Bronchial epithelial cell (primary cell): ENCODE data around the gene FAM149B1. TPM values are rescaled to one million over a fixed set of nuclear protein-coding genes. Genes with fewer than 3 reads are reported as not detected.

Source experiments
- DNase-seq: peaks from one replicate; pipeline ENCODE4 v3.0.0-alpha.2; 2010; ENCODE audit warnings: low read depth
- FAIRE-seq: peaks from 2 replicates; lab custom pipeline; 2011; peaks lifted over from hg19 to GRCh38; lab: Jason Lieb, UNC
- H3K27me3 ChIP-seq: 2 replicates; pipeline ENCODE4 v1.5.1; 2011; ENCODE audit warnings: low read length; ENCODE audit not compliant: control insufficient read depth, insufficient read depth
- H3K36me3 ChIP-seq: 2 replicates; pipeline ENCODE4 v1.5.1; 2011; ENCODE audit warnings: low read length; ENCODE audit not compliant: control insufficient read depth, insufficient read depth
- H3K4me3 ChIP-seq: 2 replicates; pipeline ENCODE4 v1.5.1; 2011; ENCODE audit warnings: mild to moderate bottlenecking, low read depth, low read length, control low read depth
- CTCF ChIP-seq: IDR thresholded peaks from 2 replicates; pipeline ENCODE4 v1.5.1; 2011; ENCODE audit warnings: mild to moderate bottlenecking, moderate library complexity, low read length, control low read depth, inconsistent platforms; ENCODE audit not compliant: insufficient read depth, severe bottlenecking
- total RNA-seq: library from RNA; depleted of rRNA; stranded (reverse); fragments of >200 nt; gene quantifications from 2 replicates; pipeline ENCODE4 v1.2.1, GENCODE V29; 2014

FAM149B1 gene
- total RNA-seq, 1 donor from 2014 or later, result 17.6 TPM

- FAIRE-seq, result no peak
- H3K27me3 ChIP-seq, result no peaks in the 10 kb centered on the region
- no peak for DNase-seq
- TF ChIP-seq CTCF, result no peak
- H3K36me3 ChIP-seq, result peaks cover 1% of the 10 kb centered on the region
- no peak overlapping the region for H3K4me3 ChIP-seq
Measured at GRCh38 chr10:73206385-73206784, 38.5 kb downstream of the FAM149B1 start.

- no peaks in the 10 kb centered on the region for H3K27me3 ChIP-seq
- FAIRE-seq, result no peak
Measured at GRCh38 chr10:73207883-73208282, 40.0 kb downstream of the FAM149B1 start.

GRCh38 chr10:73209705-73210104 lies 41.8 kb downstream of the FAM149B1 start:
- no peak for FAIRE-seq
- Histone ChIP-seq H3K36me3 (peaks cover 1% of the 10 kb centered on the region), H3K27me3 (no peaks in the 10 kb centered on the region), H3K4me3 (no peak overlapping the region)
- DNase-seq, result peak; percentile 87
- no peak for TF ChIP-seq CTCF

More at GRCh38 chr10:73207883-73208282, 40.0 kb downstream of the FAM149B1 start:
- TF ChIP-seq CTCF, result no peak
- DNase-seq, result no peak
- Histone ChIP-seq H3K4me3 (no peak overlapping the region), H3K36me3 (peaks cover 1% of the 10 kb centered on the region)

GRCh38 chr10:73210395-73211105 lies 42.6 kb downstream of the FAM149B1 start:
- peaks cover 1% of the 10 kb centered on the region for H3K36me3 ChIP-seq
- H3K4me3 ChIP-seq, result no peak overlapping the region
- no peak for FAIRE-seq
- no peak for TF ChIP-seq CTCF
- no peaks in the 10 kb centered on the region for H3K27me3 ChIP-seq
- no peak for DNase-seq

- no peak for TF ChIP-seq CTCF
- no peak for FAIRE-seq
Measured at GRCh38 chr10:73211106-73211811, 43.3 kb downstream of the FAM149B1 start.

More at GRCh38 chr10:73211106-73211811, 43.3 kb downstream of the FAM149B1 start:
- H3K36me3 ChIP-seq, result peaks cover 1% of the 10 kb centered on the region
- no peak overlapping the region for H3K4me3 ChIP-seq
- DNase-seq, result no peak
- H3K27me3 ChIP-seq, result no peaks in the 10 kb centered on the region
